Memory B cell (primary cell): ENCODE measurements around the gene LYPLA2.

Experiments used
- ATAC-seq: fragments of 150-1000 bp; cut with Tn5 transposase; 2 replicates; pipeline ENCODE4 v1.10.0; 2021; ENCODE audit warnings: low read depth, mild to moderate bottlenecking, moderate library complexity
- DNase-seq, 2 donors: peaks; one replicate each; pipeline ENCODE4 v3.0.0; 2022; ENCODE audit warnings: low spot score in 2 of 2
- H3K27ac Mint-ChIP-seq: one replicate; pipeline ENCODE4 v1.8.0; 2022; ENCODE audit warnings: mild to moderate bottlenecking, moderate library complexity, mixed read lengths
- H3K27me3 Mint-ChIP-seq: one replicate; pipeline ENCODE4 v1.8.0; 2022; ENCODE audit warnings: mixed read lengths
- H3K36me3 Mint-ChIP-seq: one replicate; pipeline ENCODE4 v1.8.0; 2022; ENCODE audit warnings: mild to moderate bottlenecking, mixed read lengths
- H3K4me1 Mint-ChIP-seq: one replicate; pipeline ENCODE4 v1.8.0; 2022; ENCODE audit warnings: mixed read lengths
- H3K4me3 Mint-ChIP-seq: one replicate; pipeline ENCODE4 v1.8.0; 2022; ENCODE audit warnings: mild to moderate bottlenecking, moderate library complexity, mixed read lengths
- H3K9me3 Mint-ChIP-seq: one replicate; pipeline ENCODE4 v1.8.0; 2022; ENCODE audit warnings: mixed read lengths

LYPLA2 gene

DNA sequence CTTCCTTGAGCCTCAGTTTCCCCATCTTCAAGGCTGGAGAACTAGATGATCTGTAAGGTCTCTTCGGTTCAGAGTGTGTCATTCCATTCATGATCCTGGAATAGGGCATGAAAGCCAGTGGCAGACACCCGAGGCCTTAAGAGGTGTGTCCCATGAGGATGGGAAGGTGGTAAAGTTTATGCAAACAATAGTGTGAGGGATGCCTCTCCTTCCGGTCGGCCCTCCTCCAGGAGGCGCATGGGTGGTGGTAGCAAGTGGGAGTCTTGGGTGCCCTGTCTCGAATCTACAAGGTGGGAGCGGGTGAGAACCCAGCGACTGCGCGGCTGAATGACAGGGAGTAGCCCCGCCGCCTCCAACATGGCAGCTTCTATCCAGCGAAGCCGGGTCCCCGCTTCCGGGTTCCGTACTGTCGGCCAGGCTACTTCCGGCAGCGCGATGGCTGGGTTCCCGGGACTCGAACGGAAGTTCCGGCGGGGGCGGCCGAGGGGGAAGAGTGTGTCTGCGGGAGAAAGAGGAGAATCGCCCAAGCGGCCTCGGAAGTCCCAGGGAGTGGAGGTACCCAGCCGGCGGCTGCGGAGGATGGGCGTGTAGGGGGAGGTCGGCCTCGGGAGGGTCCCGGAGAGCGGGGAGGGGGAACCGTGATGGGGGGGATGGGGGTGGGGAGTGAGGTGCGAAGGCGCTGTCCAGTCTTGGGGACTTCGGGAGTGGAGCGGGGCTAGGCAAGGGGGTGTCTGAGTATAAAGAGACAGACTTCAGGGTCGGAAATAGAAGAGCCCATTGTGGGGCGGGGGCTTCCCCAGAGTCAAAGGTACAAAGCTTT lies at the start of gene LYPLA2:
LYPLA2 (plus strand) TSS at position 450 of the 820 bp plus-strand sequence. CDS start 1,538 bp downstream, outside the sequence.
- ATAC-seq (peak; percentile 89), DNase-seq (peak; percentile 69 to 71)
- Mint-ChIP-seq H3K36me3 (peaks cover 23% of the 10 kb centered on the region), H3K27ac (peak within 1 kb of the TSS; percentile 94), H3K4me3 (peak within 1 kb of the TSS; percentile 97), H3K27me3 (no peaks in the 10 kb centered on the region), H3K4me1 (peaks cover 19% of the 10 kb centered on the region), H3K9me3 (no peaks in the 10 kb centered on the region)

DNA sequence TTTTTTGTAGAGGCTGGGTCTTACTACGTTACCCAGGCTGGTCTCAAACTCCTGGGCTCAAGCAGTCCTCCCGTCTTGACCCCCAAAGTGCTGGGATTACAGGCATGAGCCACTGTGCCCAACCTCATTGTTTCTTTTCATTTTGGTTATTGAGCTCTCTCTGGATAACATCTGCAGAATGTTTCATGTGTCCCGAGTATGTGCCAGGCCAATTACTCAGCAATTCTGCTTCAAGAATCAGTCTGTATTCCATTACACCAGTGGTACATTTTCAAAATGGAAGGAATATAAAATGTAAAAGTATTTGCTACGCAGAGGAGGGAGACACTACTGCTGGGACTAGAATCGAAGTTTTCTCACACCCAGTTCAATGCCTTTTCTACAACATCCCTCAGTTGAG lies 49.3 kb upstream of the LYPLA2 start:
- peaks cover 25% of the 10 kb centered on the region for H3K4me1 Mint-ChIP-seq
- peaks cover 3% of the 10 kb centered on the region for H3K36me3 Mint-ChIP-seq
- ATAC-seq (no peak), DNase-seq (no peak)
- no peaks in the 10 kb centered on the region for H3K27me3 Mint-ChIP-seq
- H3K9me3 Mint-ChIP-seq, result no peaks in the 10 kb centered on the region
- peak overlapping the region; percentile 91 for H3K4me3 Mint-ChIP-seq
- H3K27ac Mint-ChIP-seq, result peak overlapping the region; percentile 84

DNA sequence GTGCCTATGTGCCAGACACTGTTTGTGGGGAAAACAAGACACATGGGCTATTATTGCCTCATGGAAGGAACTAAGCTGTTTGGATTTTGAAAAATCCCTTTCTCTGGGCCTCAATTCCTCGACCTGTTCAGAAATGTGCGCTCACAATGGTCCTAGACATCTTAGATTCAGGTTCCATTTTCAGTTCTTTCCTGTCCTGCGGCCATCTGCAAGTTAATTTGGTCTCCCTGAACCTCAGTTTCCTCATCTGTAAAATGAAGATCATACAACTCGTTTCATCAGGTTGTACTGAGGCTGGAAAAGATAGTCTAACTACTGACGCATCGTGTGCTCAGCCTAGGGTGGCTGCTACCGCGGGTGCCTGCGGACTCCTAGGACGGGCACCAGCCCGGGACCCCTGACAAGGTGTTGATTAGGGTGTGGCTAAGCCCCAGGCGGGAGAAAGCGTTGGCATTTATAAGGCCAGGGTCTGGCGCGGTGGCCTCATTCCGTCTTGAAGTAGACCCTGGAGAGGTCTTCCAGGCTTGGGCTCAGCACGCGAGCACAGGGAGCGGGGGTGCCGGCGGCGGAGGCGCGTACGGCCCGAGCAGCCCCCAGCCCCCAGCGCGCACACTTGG lies 48.2 kb upstream of the LYPLA2 start:
- Mint-ChIP-seq H3K4me3 (peak overlapping the region; percentile 91), H3K9me3 (no peaks in the 10 kb centered on the region), H3K27me3 (no peaks in the 10 kb centered on the region), H3K27ac (peak overlapping the region; percentile 84), H3K4me1 (peaks cover 36% of the 10 kb centered on the region), H3K36me3 (peaks cover 9% of the 10 kb centered on the region)
- peak; percentile 31 for ATAC-seq
- DNase-seq, result no peak

- H3K9me3 Mint-ChIP-seq, result no peaks in the 10 kb centered on the region
- ATAC-seq (peak; percentile 91), DNase-seq (peak; percentile 53 to 70)
- H3K4me1 Mint-ChIP-seq, result peaks cover 44% of the 10 kb centered on the region
- H3K4me3 Mint-ChIP-seq, result peak within 1 kb of the TSS; percentile 94
- peak within 1 kb of the TSS; percentile 86 for H3K27ac Mint-ChIP-seq
- peaks cover 9% of the 10 kb centered on the region for H3K36me3 Mint-ChIP-seq
- no peaks in the 10 kb centered on the region for H3K27me3 Mint-ChIP-seq
Observed at GRCh38 chr1:23743287-23744152, 47.4 kb upstream of the LYPLA2 start, which contains the start of gene ELOA. ELOA (plus strand) TSS chr1:23743471; CDS start chr1:23743504, 33 bp downstream.

GRCh38 chr1:23745515-23745914 lies 45.4 kb upstream of the LYPLA2 start:
- H3K4me1 Mint-ChIP-seq, result peaks cover 50% of the 10 kb centered on the region
- DNase-seq (no peak), ATAC-seq (peak; percentile 33)
- no peaks in the 10 kb centered on the region for H3K27me3 Mint-ChIP-seq
- H3K4me3 Mint-ChIP-seq, result peak overlapping the region; percentile 62
- H3K27ac Mint-ChIP-seq, result no peak overlapping the region
- H3K36me3 Mint-ChIP-seq, result peaks cover 10% of the 10 kb centered on the region
- no peaks in the 10 kb centered on the region for H3K9me3 Mint-ChIP-seq

DNA sequence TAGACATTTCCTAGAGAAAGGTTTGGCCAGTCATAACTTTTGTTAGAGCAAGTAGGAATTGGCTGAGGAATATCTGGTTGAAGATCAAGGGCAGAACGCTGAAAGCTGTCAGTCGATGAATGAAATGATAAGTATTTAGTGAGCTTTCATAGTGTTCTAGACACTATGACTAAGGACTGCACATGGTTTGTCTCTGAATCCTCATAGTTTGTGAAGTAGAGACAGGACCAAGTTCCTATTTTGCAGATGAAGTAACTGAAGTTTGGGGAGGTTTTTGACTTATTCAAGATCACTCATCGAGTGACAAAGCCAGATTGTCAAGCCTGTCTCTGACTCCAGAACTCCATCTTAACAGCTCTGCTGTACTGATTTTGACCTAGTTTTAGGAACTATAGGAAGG lies 42.9 kb upstream of the LYPLA2 start:
- DNase-seq (no peak), ATAC-seq (no peak)
- Mint-ChIP-seq H3K36me3 (peaks cover 19% of the 10 kb centered on the region), H3K27me3 (no peaks in the 10 kb centered on the region), H3K4me3 (no peak overlapping the region), H3K4me1 (peaks cover 43% of the 10 kb centered on the region), H3K27ac (peak overlapping the region; percentile 37), H3K9me3 (no peaks in the 10 kb centered on the region)

DNA sequence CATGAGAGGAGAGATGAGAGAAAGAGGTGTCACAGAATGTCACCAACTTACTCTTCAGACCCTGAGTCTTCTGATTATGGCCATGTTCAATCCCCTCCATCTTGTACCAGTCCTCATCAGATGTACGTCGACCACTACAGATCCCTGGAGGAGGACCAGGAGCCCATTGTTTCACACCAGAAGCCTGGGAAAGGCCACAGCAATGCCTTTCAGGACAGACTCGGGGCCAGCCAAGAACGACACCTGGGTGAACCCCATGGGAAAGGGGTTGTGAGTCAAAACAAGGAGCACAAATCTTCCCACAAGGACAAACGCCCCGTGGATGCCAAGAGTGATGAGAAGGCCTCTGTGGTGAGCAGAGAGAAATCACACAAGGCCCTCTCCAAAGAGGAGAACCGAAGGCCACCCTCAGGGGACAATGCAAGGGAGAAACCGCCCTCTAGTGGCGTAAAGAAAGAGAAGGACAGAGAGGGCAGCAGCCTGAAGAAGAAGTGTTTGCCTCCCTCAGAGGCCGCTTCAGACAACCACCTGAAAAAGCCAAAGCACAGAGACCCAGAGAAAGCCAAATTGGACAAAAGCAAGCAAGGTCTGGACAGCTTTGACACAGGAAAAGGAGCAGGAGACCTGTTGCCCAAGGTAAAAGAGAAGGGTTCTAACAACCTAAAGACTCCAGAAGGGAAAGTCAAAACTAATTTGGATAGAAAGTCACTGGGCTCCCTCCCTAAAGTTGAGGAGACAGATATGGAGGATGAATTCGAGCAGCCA lies 39.7 kb upstream of the LYPLA2 start:
- H3K9me3 Mint-ChIP-seq, result no peaks in the 10 kb centered on the region
- peaks cover 29% of the 10 kb centered on the region for H3K4me1 Mint-ChIP-seq
- peaks cover 38% of the 10 kb centered on the region for H3K36me3 Mint-ChIP-seq
- H3K27me3 Mint-ChIP-seq, result no peaks in the 10 kb centered on the region
- peak overlapping the region; percentile 8 for H3K27ac Mint-ChIP-seq
- ATAC-seq (peak; percentile 91), DNase-seq (peak; percentile 46 to 59)
- H3K4me3 Mint-ChIP-seq, result no peak overlapping the region

- Mint-ChIP-seq H3K36me3 (peaks cover 36% of the 10 kb centered on the region), H3K4me3 (no peak overlapping the region), H3K27ac (peak overlapping the region; percentile 8), H3K4me1 (peaks cover 27% of the 10 kb centered on the region), H3K9me3 (no peaks in the 10 kb centered on the region), H3K27me3 (no peaks in the 10 kb centered on the region)
- ATAC-seq, result no peak
- no peak for DNase-seq
Observed at GRCh38 chr1:23751815-23752200, 39.1 kb upstream of the LYPLA2 start.

- Mint-ChIP-seq H3K27me3 (no peaks in the 10 kb centered on the region), H3K36me3 (peaks cover 32% of the 10 kb centered on the region), H3K27ac (no peak overlapping the region), H3K4me3 (no peak overlapping the region), H3K9me3 (no peaks in the 10 kb centered on the region), H3K4me1 (peaks cover 16% of the 10 kb centered on the region)
- DNase-seq (no peak), ATAC-seq (no peak)
Observed at GRCh38 chr1:23752909-23753308, 38.0 kb upstream of the LYPLA2 start.

GRCh38 chr1:23756676-23757075 lies 34.3 kb upstream of the LYPLA2 start:
- Mint-ChIP-seq H3K36me3 (peaks cover 30% of the 10 kb centered on the region), H3K4me1 (peaks cover 4% of the 10 kb centered on the region), H3K27ac (no peak overlapping the region), H3K9me3 (no peaks in the 10 kb centered on the region), H3K27me3 (no peaks in the 10 kb centered on the region), H3K4me3 (no peak overlapping the region)
- DNase-seq, result no peak
- no peak for ATAC-seq

- H3K36me3 Mint-ChIP-seq, result peaks cover 30% of the 10 kb centered on the region
- H3K9me3 Mint-ChIP-seq, result no peaks in the 10 kb centered on the region
- no peak for DNase-seq
- peaks cover 4% of the 10 kb centered on the region for H3K4me1 Mint-ChIP-seq
- H3K4me3 Mint-ChIP-seq, result no peak overlapping the region
- no peaks in the 10 kb centered on the region for H3K27me3 Mint-ChIP-seq
- ATAC-seq, result no peak
- no peak overlapping the region for H3K27ac Mint-ChIP-seq
Observed at GRCh38 chr1:23757812-23758211, 33.1 kb upstream of the LYPLA2 start.

DNA sequence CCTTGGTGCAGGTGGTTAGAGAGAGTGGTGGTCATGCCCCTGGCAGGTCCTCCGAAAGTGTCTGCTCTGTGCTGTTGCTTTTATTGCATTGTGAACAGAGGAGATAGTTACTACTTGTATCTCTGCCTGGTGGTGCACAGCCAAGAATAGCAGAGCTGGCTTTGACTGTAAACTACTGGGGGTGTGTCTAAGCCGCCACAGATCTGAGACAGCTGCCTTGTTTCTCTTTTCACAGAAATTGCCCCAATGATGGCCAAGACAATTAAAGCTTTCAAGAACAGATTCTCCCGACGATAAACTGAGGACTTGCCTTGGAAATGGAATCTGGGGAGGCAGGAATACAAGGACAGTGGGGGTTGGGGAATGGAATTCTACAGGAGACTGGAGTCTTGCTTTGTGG lies 31.7 kb upstream of the LYPLA2 start:
- DNase-seq (no peak), ATAC-seq (no peak)
- Mint-ChIP-seq H3K27ac (no peak overlapping the region), H3K27me3 (no peaks in the 10 kb centered on the region), H3K4me3 (no peak overlapping the region), H3K9me3 (no peaks in the 10 kb centered on the region), H3K4me1 (peaks cover 4% of the 10 kb centered on the region), H3K36me3 (peaks cover 20% of the 10 kb centered on the region)

DNA sequence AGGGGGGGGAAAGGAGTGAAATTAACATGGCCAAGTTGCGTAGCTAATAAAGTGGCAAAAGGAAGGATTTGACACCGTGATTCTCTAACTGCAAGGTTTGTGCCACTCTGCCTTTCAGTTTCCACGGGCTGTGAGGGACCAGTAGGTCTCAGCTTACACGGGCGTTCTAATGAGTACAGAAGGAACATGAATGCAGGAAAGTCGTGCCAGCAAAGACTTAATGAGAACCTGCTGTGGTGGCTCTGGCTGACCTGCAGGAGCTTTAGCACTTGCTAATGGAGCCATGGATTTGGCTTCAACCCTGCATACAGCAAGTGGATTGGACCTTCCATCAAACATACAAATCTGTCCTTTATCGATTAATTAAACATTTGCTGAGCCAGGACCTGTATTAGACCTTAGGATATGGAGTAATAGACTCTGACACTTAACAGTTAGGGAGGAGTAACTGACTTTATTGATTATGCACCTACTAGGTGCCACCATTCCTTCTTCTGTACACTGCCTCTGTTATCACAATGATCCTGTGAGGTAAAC lies 27.8 kb upstream of the LYPLA2 start:
- Mint-ChIP-seq H3K4me3 (no peak overlapping the region), H3K4me1 (peaks cover 4% of the 10 kb centered on the region), H3K9me3 (no peaks in the 10 kb centered on the region), H3K36me3 (peaks cover 11% of the 10 kb centered on the region), H3K27ac (no peak overlapping the region), H3K27me3 (no peaks in the 10 kb centered on the region)
- ATAC-seq (no peak), DNase-seq (no peak)
